ENCODE results near the gene TBC1D2.

Gene TBC1D2

GRCh38 chr9:98185021-98185567 is 70.4 kb downstream of the TBC1D2 start:
- Histone ChIP-seq H3K27me3 (no peaks in the 10 kb centered on the region), H3K36me3 (no peaks in the 10 kb centered on the region), H3K9me3 (no peaks in the 10 kb centered on the region), H3K4me3 (ENCODE audit: low read depth in 1 of 2, low read length in 1 of 2) (peak overlapping the region; percentile 36 to 56), H3K4me1 (ENCODE audit: control insufficient read depth in 1 of 2, insufficient read depth in 1 of 2, low read depth in 1 of 2, low read length in 1 of 2) (peaks cover 68 to 69% of the 10 kb centered on the region in 2 experiments), H3K27ac (peak overlapping the region; percentile 88)
- no peak for TF ChIP-seq CTCF (IDR thresholded peaks at IDR 0.05)

DNA sequence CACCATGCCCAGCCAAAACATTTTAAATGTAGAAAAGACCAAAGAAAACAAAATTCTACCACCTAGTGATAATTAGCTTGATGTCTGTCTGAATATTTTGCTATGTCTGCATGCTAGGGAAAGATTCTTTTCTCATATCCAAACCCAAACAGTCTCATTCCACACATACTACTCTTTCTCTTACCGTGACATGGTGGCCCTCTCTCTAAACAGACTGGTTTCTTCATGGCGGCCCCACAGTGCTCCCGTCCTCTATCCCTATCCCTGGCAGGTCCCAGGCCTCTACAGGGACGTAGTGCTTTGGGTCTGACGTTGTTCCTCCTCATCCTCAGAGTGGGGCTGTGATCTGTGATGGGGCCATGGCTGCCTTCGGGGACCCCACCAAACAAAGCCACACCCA is 71.1 kb downstream of the TBC1D2 start:
- Histone ChIP-seq H3K36me3 (no peaks in the 10 kb centered on the region), H3K4me3 (ENCODE audit: low read depth in 1 of 2, low read length in 1 of 2) (peak overlapping the region in 1 of 2 experiments; percentile 56), H3K27me3 (no peaks in the 10 kb centered on the region), H3K27ac (peak overlapping the region; percentile 88), H3K4me1 (ENCODE audit: control insufficient read depth in 1 of 2, insufficient read depth in 1 of 2, low read depth in 1 of 2, low read length in 1 of 2) (peaks cover 75 to 76% of the 10 kb centered on the region in 2 experiments), H3K9me3 (no peaks in the 10 kb centered on the region)
- no peak for TF ChIP-seq CTCF (IDR thresholded peaks at IDR 0.05)

GRCh38 chr9:98182889-98183599 is 72.4 kb downstream of the TBC1D2 start:
- Histone ChIP-seq H3K9me3 (no peaks in the 10 kb centered on the region), H3K36me3 (no peaks in the 10 kb centered on the region), H3K27me3 (no peaks in the 10 kb centered on the region), H3K4me1 (ENCODE audit: control insufficient read depth in 1 of 2, insufficient read depth in 1 of 2, low read depth in 1 of 2, low read length in 1 of 2) (peaks cover 87 to 88% of the 10 kb centered on the region in 2 experiments), H3K27ac (peak overlapping the region; percentile 88), H3K4me3 (ENCODE audit: low read depth in 1 of 2, low read length in 1 of 2) (no peak overlapping the region)
- no peak for TF ChIP-seq CTCF (IDR thresholded peaks at IDR 0.05)

GRCh38 chr9:98182069-98182820 is 73.2 kb downstream of the TBC1D2 start:
- Histone ChIP-seq H3K9me3 (no peaks in the 10 kb centered on the region), H3K4me1 (ENCODE audit: control insufficient read depth in 1 of 2, insufficient read depth in 1 of 2, low read depth in 1 of 2, low read length in 1 of 2) (peaks cover 83% of the 10 kb centered on the region in 2 experiments), H3K27me3 (no peaks in the 10 kb centered on the region), H3K36me3 (no peaks in the 10 kb centered on the region), H3K27ac (peak overlapping the region; percentile 88), H3K4me3 (ENCODE audit: low read depth in 1 of 2, low read length in 1 of 2) (no peak overlapping the region)
- no peak for TF ChIP-seq CTCF (IDR thresholded peaks at IDR 0.05)

DNA sequence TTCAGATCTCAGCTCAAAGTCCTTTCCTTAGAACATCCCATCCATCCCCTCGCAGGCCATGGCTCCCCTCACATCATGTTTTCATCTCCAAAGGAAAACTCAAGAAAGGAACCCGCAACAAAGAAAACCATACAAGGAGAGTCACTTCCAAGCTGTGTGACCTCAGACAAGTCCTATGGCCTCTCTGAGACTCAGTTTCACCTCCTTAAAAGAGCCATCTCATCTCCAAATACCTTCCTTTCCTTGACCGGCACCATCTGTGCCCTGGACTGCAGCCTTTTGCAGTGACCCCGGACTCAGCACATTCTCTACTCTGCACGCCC is 73.7 kb downstream of the TBC1D2 start:
- TF ChIP-seq CTCF (IDR thresholded peaks at IDR 0.05) = no peak
- H3K9me3 ChIP-seq = no peaks in the 10 kb centered on the region
- no peak overlapping the region for H3K4me3 ChIP-seq (ENCODE audit: low read depth in 1 of 2, low read length in 1 of 2)
- H3K27me3 ChIP-seq = no peaks in the 10 kb centered on the region
- H3K27ac ChIP-seq = peak overlapping the region; percentile 88
- no peaks in the 10 kb centered on the region for H3K36me3 ChIP-seq
- peaks cover 86 to 88% of the 10 kb centered on the region in 2 experiments for H3K4me1 ChIP-seq (ENCODE audit: control insufficient read depth in 1 of 2, insufficient read depth in 1 of 2, low read depth in 1 of 2, low read length in 1 of 2)

Data from neutrophil (primary cell).